Hematopoietic multipotent progenitor cell treated with erythropoietin and hydrocortisone succinate and interleukin-3 and kit ligand, for 17 days (in vitro differentiated cells): Measurements from ENCODE around the gene SCFD2.
A peak's percentile ranks its signal among the peaks of the same experiment; 100 is the strongest.
"Not testable (repeated sequence)": the region's sequence is repeated elsewhere in the genome, so short reads cannot be mapped to it uniquely, and the experiment has no call there.

Experiments
- DNase-seq: peaks from one replicate; pipeline ENCODE4 v3.0.0-alpha.2; 2015; ENCODE audit warnings: low spot score

SCFD2 gene

GRCh38 chr4:53238352-53238751, 127.5 kb downstream of the SCFD2 start:
- not testable (repeated sequence) for DNase-seq

GRCh38 chr4:53237811-53238210, 128.1 kb downstream of the SCFD2 start:
- DNase-seq = not testable (repeated sequence)

GRCh38 chr4:53236624-53237023, 129.2 kb downstream of the SCFD2 start:
- DNase-seq = not testable (repeated sequence)

- no peak for DNase-seq
These were observed 130.3 kb downstream of the SCFD2 start for GRCh38 chr4:53235547-53235946.

- DNase-seq = no peak
These were observed 131.2 kb downstream of the SCFD2 start for GRCh38 chr4:53234669-53235068.

GRCh38 chr4:53234111-53234510, 131.8 kb downstream of the SCFD2 start:
- DNase-seq = no peak

GRCh38 chr4:53233114-53233795, 132.6 kb downstream of the SCFD2 start:
- no peak for DNase-seq

- DNase-seq = no peak
These were observed 133.5 kb downstream of the SCFD2 start for GRCh38 chr4:53232371-53232770.

- no peak for DNase-seq
These were observed 137.8 kb downstream of the SCFD2 start for GRCh38 chr4:53228036-53228435.

GRCh38 chr4:53227451-53227850, 138.4 kb downstream of the SCFD2 start:
- DNase-seq = no peak

GRCh38 chr4:53221832-53222480, 143.9 kb downstream of the SCFD2 start:
- DNase-seq = no peak

GRCh38 chr4:53219148-53219547, 146.7 kb downstream of the SCFD2 start:
- not testable (repeated sequence) for DNase-seq

GRCh38 chr4:53208753-53209152, 157.1 kb downstream of the SCFD2 start:
- no peak for DNase-seq

- no peak for DNase-seq
These were observed 159.9 kb downstream of the SCFD2 start for GRCh38 chr4:53205970-53206369.

GRCh38 chr4:53199356-53199755, 166.5 kb downstream of the SCFD2 start:
- DNase-seq = no peak

GRCh38 chr4:53197772-53198142, 168.1 kb downstream of the SCFD2 start:
- no peak for DNase-seq

GRCh38 chr4:53196882-53197771, 168.7 kb downstream of the SCFD2 start:
- DNase-seq = peak; percentile 63

GRCh38 chr4:53195815-53196661, 169.8 kb downstream of the SCFD2 start:
- no peak for DNase-seq

- no peak for DNase-seq
These were observed 171.1 kb downstream of the SCFD2 start for GRCh38 chr4:53194727-53195126.

- DNase-seq = no peak
These were observed 172.8 kb downstream of the SCFD2 start for GRCh38 chr4:53193111-53193510.

GRCh38 chr4:53192496-53192895, 173.4 kb downstream of the SCFD2 start:
- DNase-seq = no peak

GRCh38 chr4:53191997-53192396, 173.9 kb downstream of the SCFD2 start:
- DNase-seq = no peak
